Measurements from ENCODE around the gene IQSEC3.

The IQSEC3 gene

DNA sequence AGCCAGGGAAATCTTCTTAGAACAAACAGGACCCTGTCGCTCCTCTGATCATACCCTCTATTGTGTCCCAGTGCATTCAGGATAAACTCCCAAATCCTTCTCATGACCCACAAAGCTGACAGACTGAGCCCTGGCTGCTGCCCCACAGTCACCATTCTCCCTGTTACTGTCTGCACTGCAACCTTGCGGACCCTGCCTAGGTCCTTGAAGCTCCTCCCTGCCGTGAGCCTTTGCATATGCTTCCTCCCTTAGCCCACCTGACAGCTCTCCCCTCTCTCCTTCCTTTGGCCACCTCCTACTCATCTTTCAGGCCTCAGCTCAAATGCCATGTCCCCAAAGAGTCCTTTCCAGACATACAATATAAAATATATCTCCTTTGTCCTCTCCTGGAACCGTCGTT is 85.0 kb downstream of the IQSEC3 start:
- H3K9ac ChIP-seq (ENCODE audit: low read depth, low read length, poor library complexity) = no peak overlapping the region

DNA sequence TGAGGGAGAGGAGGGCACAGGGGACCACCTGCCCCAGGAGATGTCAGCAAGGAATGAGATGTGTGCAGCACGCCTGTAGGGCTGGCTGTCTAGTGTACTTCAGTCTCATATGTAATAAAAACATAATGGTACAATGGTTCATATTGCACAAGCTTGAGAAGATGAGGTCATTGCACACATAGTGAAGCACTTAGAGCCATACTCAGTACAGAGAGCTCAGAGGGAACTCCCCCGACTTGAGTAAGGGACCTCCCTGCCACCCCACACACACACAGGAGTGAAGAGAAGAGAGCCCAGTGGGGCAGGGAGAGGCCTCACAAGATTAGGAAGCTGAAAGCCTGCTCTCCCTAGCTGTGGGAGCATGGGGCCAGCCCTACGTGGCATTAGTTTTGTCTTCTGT is 85.9 kb downstream of the IQSEC3 start:
- no peak overlapping the region for H2BK5ac ChIP-seq (ENCODE audit: low read length)
- no peaks in the 10 kb centered on the region for H3K79me1 ChIP-seq (ENCODE audit: low read depth, low read length)
- no peak overlapping the region for H3K4me2 ChIP-seq (ENCODE audit: insufficient read depth, low read length, poor library complexity, severe bottlenecking)
- H3K27ac ChIP-seq (replicated peaks; ENCODE audit: low read length) = no peak overlapping the region
- no peak overlapping the region for H2BK12ac ChIP-seq (ENCODE audit: low read length)
- H4K91ac ChIP-seq (ENCODE audit: low read depth, low read length, poor library complexity) = no peak overlapping the region
- H2BK15ac ChIP-seq (ENCODE audit: low read length) = no peak overlapping the region
- H2AK5ac ChIP-seq (ENCODE audit: low read depth, low read length) = peak overlapping the region; percentile 3
- no peak overlapping the region for H2BK120ac ChIP-seq (ENCODE audit: low read depth, low read length)
- DNase-seq (ENCODE audit: low spot score) = no peak
- H3K4me1 ChIP-seq (ENCODE audit: control insufficient read depth in 2 of 2, insufficient read depth in 1 of 2, low read depth in 1 of 2, low read length in 2 of 2) = peaks cover 0 to 3% of the 10 kb centered on the region in 2 donors
- no peak overlapping the region for H3K18ac ChIP-seq (ENCODE audit: low read length)
- no peaks in the 10 kb centered on the region for H3K9me3 ChIP-seq (replicated peaks in 1 of 2; ENCODE audit: control insufficient read depth in 2 of 2, insufficient read depth in 1 of 2, low read depth in 1 of 2, low read length in 2 of 2)
- no peak overlapping the region for H2AFZ ChIP-seq (ENCODE audit: low read length)
- no peak overlapping the region for H3K23ac ChIP-seq (ENCODE audit: low read depth, low read length, poor library complexity)
- H3K9ac ChIP-seq (ENCODE audit: low read depth, low read length, poor library complexity) = no peak overlapping the region
- H3K36me3 ChIP-seq (replicated peaks in 1 of 2; ENCODE audit: control insufficient read depth in 2 of 2, insufficient read depth in 2 of 2, low read length in 2 of 2) = no peaks in the 10 kb centered on the region
- H4K8ac ChIP-seq (ENCODE audit: low read depth, low read length) = no peak overlapping the region
- peaks cover 0 to 31% (median 0%) of the 10 kb centered on the region in 3 experiments for H3K27me3 ChIP-seq (ENCODE audit: control insufficient read depth in 3 of 3, insufficient read depth in 3 of 3, low read depth in 1 of 3, low read length in 3 of 3)
- H3K4ac ChIP-seq (ENCODE audit: low read length) = no peak overlapping the region
- H3K4me3 ChIP-seq (ENCODE audit: low read length in 2 of 2) = no peak overlapping the region
- WGBS, 2 donors (ENCODE audit: extremely low coverage in 2 of 2, insufficient read length in 2 of 2, insufficient replicate concordance in 1 of 2) = no CpG with 5 or more reads among the region's 3 CpGs
- no peak overlapping the region for H3K14ac ChIP-seq (ENCODE audit: low read length)

More for the DNA sequence above, 85.0 kb downstream of the IQSEC3 start:
- Histone ChIP-seq H3K4ac (ENCODE audit: low read length) (no peak overlapping the region), H3K23ac (ENCODE audit: low read depth, low read length, poor library complexity) (no peak overlapping the region), H3K18ac (ENCODE audit: low read length) (peak overlapping the region; percentile 73), H3K36me3 (replicated peaks in 1 of 2; ENCODE audit: control insufficient read depth in 2 of 2, insufficient read depth in 2 of 2, low read length in 2 of 2) (no peaks in the 10 kb centered on the region), H3K79me1 (ENCODE audit: low read depth, low read length) (no peaks in the 10 kb centered on the region), H4K91ac (ENCODE audit: low read depth, low read length, poor library complexity) (no peak overlapping the region), H2BK5ac (ENCODE audit: low read length) (no peak overlapping the region), H3K4me1 (ENCODE audit: control insufficient read depth in 2 of 2, insufficient read depth in 1 of 2, low read depth in 1 of 2, low read length in 2 of 2) (peaks cover 0 to 5% of the 10 kb centered on the region in 2 donors), H2AFZ (ENCODE audit: low read length) (no peak overlapping the region), H2AK5ac (ENCODE audit: low read depth, low read length) (no peak overlapping the region), H3K4me2 (ENCODE audit: insufficient read depth, low read length, poor library complexity, severe bottlenecking) (no peak overlapping the region), H3K14ac (ENCODE audit: low read length) (no peak overlapping the region), H3K27ac (replicated peaks; ENCODE audit: low read length) (no peak overlapping the region), H3K27me3 (ENCODE audit: control insufficient read depth in 3 of 3, insufficient read depth in 3 of 3, low read depth in 1 of 3, low read length in 3 of 3) (peaks cover 0 to 31% (median 0%) of the 10 kb centered on the region in 3 experiments), H2BK12ac (ENCODE audit: low read length) (no peak overlapping the region), H4K8ac (ENCODE audit: low read depth, low read length) (no peak overlapping the region), H3K9me3 (replicated peaks in 1 of 2; ENCODE audit: control insufficient read depth in 2 of 2, insufficient read depth in 1 of 2, low read depth in 1 of 2, low read length in 2 of 2) (no peaks in the 10 kb centered on the region), H3K4me3 (ENCODE audit: low read length in 2 of 2) (no peak overlapping the region), H2BK15ac (ENCODE audit: low read length) (peak overlapping the region; percentile 49), H2BK120ac (ENCODE audit: low read depth, low read length) (no peak overlapping the region)
- DNase-seq (ENCODE audit: low spot score) = no peak
- WGBS, 2 donors (ENCODE audit: extremely low coverage in 2 of 2, insufficient read length in 2 of 2, insufficient replicate concordance in 1 of 2) = no CpG with 5 or more reads among the region's 5 CpGs

DNA sequence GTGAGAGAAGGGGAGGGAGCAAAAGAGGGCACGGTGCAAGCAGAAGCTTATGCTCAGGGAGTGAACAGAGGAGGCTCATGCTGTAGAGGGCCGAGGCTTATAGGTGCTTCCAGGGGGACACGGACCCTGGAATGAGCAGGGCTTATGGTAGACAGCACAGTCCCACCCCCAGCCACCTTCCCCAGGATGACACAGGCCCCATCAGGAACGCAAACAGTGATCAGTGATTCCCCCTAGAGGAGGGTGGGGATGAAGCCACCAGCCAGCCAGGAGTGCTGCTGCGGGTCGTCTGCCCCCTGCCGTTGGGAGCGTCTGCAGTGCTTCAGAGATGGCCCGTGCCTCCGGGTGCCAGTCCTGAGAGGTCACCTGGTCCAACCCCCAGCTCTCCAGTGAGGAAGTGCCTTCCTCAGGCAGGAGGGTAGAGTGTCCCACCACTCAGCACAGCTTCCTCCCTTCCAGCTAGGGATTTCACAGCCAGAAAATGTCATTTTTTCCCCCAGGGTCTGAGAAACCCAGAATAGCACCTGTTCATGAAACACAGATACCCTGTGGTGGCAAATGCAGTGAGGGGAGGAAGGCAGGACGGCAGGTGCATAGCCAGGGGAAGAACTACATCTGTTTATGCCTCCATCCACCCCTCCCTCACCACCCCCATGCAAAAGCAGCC is 86.6 kb downstream of the IQSEC3 start:
- Histone ChIP-seq H3K4ac (ENCODE audit: low read length) (no peak overlapping the region), H2BK15ac (ENCODE audit: low read length) (no peak overlapping the region), H2BK5ac (ENCODE audit: low read length) (no peak overlapping the region), H2BK12ac (ENCODE audit: low read length) (no peak overlapping the region), H3K9me3 (replicated peaks in 1 of 2; ENCODE audit: control insufficient read depth in 2 of 2, insufficient read depth in 1 of 2, low read depth in 1 of 2, low read length in 2 of 2) (no peaks in the 10 kb centered on the region), H3K18ac (ENCODE audit: low read length) (peak overlapping the region; percentile 24), H3K14ac (ENCODE audit: low read length) (no peak overlapping the region), H3K9ac (ENCODE audit: low read depth, low read length, poor library complexity) (no peak overlapping the region), H3K36me3 (replicated peaks in 1 of 2; ENCODE audit: control insufficient read depth in 2 of 2, insufficient read depth in 2 of 2, low read length in 2 of 2) (no peaks in the 10 kb centered on the region), H3K27me3 (ENCODE audit: control insufficient read depth in 3 of 3, insufficient read depth in 3 of 3, low read depth in 1 of 3, low read length in 3 of 3) (peaks cover 0 to 28% (median 0%) of the 10 kb centered on the region in 3 experiments), H3K4me1 (ENCODE audit: control insufficient read depth in 2 of 2, insufficient read depth in 1 of 2, low read depth in 1 of 2, low read length in 2 of 2) (peaks cover 0 to 3% of the 10 kb centered on the region in 2 donors), H2AFZ (ENCODE audit: low read length) (peak overlapping the region; percentile 29), H2AK5ac (ENCODE audit: low read depth, low read length) (no peak overlapping the region), H3K4me2 (ENCODE audit: insufficient read depth, low read length, poor library complexity, severe bottlenecking) (no peak overlapping the region), H3K4me3 (ENCODE audit: low read length in 2 of 2) (no peak overlapping the region), H3K27ac (replicated peaks; ENCODE audit: low read length) (no peak overlapping the region), H4K91ac (ENCODE audit: low read depth, low read length, poor library complexity) (no peak overlapping the region), H2BK120ac (ENCODE audit: low read depth, low read length) (no peak overlapping the region), H4K8ac (ENCODE audit: low read depth, low read length) (no peak overlapping the region), H3K79me1 (ENCODE audit: low read depth, low read length) (no peaks in the 10 kb centered on the region), H3K23ac (ENCODE audit: low read depth, low read length, poor library complexity) (no peak overlapping the region)
- no CpG with 5 or more reads among the region's 11 CpGs for WGBS, 2 donors (ENCODE audit: extremely low coverage in 2 of 2, insufficient read length in 2 of 2, insufficient replicate concordance in 1 of 2)
- DNase-seq (ENCODE audit: low spot score) = peak; percentile 62

DNA sequence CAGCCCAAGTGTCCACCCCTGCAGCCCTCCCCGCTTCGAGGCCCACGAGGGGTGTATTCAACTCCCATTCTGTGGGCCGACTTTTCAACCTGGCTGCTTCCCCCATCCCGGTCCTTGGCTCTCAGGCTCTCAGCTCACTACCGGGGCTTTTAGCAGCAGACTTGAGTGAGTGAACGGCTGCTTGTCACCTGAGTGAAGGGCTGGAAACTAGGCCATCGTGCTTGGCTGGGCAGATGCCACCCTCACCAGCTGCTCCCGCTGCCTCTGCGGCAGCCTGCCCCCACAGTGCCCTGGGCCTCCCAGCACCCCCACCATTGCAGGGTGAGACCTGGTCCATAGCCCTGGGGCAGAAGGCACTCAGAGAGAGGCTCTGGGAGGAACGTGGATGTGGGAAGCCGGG is 87.5 kb downstream of the IQSEC3 start:
- DNase-seq (ENCODE audit: low spot score) = no peak
- peak overlapping the region; percentile 78 for H2BK15ac ChIP-seq (ENCODE audit: low read length)
- no CpG with 5 or more reads among the region's 12 CpGs for WGBS, 2 donors (ENCODE audit: extremely low coverage in 2 of 2, insufficient read length in 2 of 2, insufficient replicate concordance in 1 of 2)

More for the DNA sequence above, 87.5 kb downstream of the IQSEC3 start:
- Histone ChIP-seq H3K4ac (ENCODE audit: low read length) (no peak overlapping the region), H4K91ac (ENCODE audit: low read depth, low read length, poor library complexity) (no peak overlapping the region), H3K14ac (ENCODE audit: low read length) (no peak overlapping the region), H2AFZ (ENCODE audit: low read length) (no peak overlapping the region), H2BK12ac (ENCODE audit: low read length) (peak overlapping the region; percentile 52), H3K18ac (ENCODE audit: low read length) (peak overlapping the region; percentile 29), H3K9ac (ENCODE audit: low read depth, low read length, poor library complexity) (no peak overlapping the region), H3K4me3 (ENCODE audit: low read length in 2 of 2) (no peak overlapping the region), H3K4me1 (ENCODE audit: control insufficient read depth in 2 of 2, insufficient read depth in 1 of 2, low read depth in 1 of 2, low read length in 2 of 2) (peaks cover 0 to 4% of the 10 kb centered on the region in 2 donors), H2AK5ac (ENCODE audit: low read depth, low read length) (peak overlapping the region; percentile 90), H4K8ac (ENCODE audit: low read depth, low read length) (no peak overlapping the region), H3K4me2 (ENCODE audit: insufficient read depth, low read length, poor library complexity, severe bottlenecking) (no peak overlapping the region), H3K79me1 (ENCODE audit: low read depth, low read length) (no peaks in the 10 kb centered on the region), H3K27ac (replicated peaks; ENCODE audit: low read length) (no peak overlapping the region), H3K36me3 (replicated peaks in 1 of 2; ENCODE audit: control insufficient read depth in 2 of 2, insufficient read depth in 2 of 2, low read length in 2 of 2) (no peaks in the 10 kb centered on the region), H2BK120ac (ENCODE audit: low read depth, low read length) (no peak overlapping the region), H3K27me3 (ENCODE audit: control insufficient read depth in 3 of 3, insufficient read depth in 3 of 3, low read depth in 1 of 3, low read length in 3 of 3) (peaks cover 0 to 29% (median 0%) of the 10 kb centered on the region in 3 experiments), H2BK5ac (ENCODE audit: low read length) (peak overlapping the region; percentile 27), H3K9me3 (replicated peaks in 1 of 2; ENCODE audit: control insufficient read depth in 2 of 2, insufficient read depth in 1 of 2, low read depth in 1 of 2, low read length in 2 of 2) (no peaks in the 10 kb centered on the region), H3K23ac (ENCODE audit: low read depth, low read length, poor library complexity) (no peak overlapping the region)

All from neuronal stem cell (in vitro differentiated cells).